GM12878 (cell line): ENCODE measurements around the gene CD52. TPM values are rescaled to one million over a fixed set of nuclear protein-coding genes. Genes with fewer than 3 reads are reported as not detected.

Source experiments
- polyA plus RNA-seq, 11 experiments: library from polyadenylated mRNA; depleted of rRNA in 4 of 11; unstranded in 6 of 11; stranded (reverse) in 5 of 11; fragments of >200 nt; fragmentation: Nextera tagmentation in 4 of 11; fragmentation: Illumina TruSeq in 1 of 11; extraction: Ambion mirVana in 4 of 11; extraction: Trizol in 1 of 11; gene quantifications; 1 replicate in 1 of 11; 2 replicates in 10 of 11; pipeline versions ENCODE4 v1.2.1 to v1.2.3, GENCODE V29; 2011 to 2016; ENCODE audit warnings: inconsistent platforms in 2 of 11, missing spikeins in 2 of 11, low read depth in 1 of 11
- total RNA-seq, 4 experiments: library from RNA; depleted of rRNA in 3 of 4; stranded (reverse); fragments of >200 nt in 3 of 4; fragmentation: Illumina TruSeq in 1 of 4; extraction: Trizol in 1 of 4; gene quantifications; 2 replicates each; pipeline versions ENCODE4 v1.2.1 to v1.2.3, GENCODE V29; 2013 to 2021
- TF ChIP-seq, protein P1 (sequence below): IDR thresholded peaks from 2 replicates; pipeline ENCODE4 v1.6.1; 2012; ENCODE audit warnings: low read depth, low read length, improper control_type of control experiment
- TF ChIP-seq, protein P2 (sequence below): IDR thresholded peaks from 2 replicates; pipeline ENCODE4 v1.6.1; 2012; ENCODE audit warnings: improper control_type of control experiment, low read depth, low read length; ENCODE audit not compliant: insufficient replicate concordance

CD52 gene
- total and polyA plus RNA-seq, 10 of the 15 experiments (the other 5 are each of a cell fraction or from before 2014, with no cell fraction given) = 237 to 2,736 (median 532) TPM

DNA sequence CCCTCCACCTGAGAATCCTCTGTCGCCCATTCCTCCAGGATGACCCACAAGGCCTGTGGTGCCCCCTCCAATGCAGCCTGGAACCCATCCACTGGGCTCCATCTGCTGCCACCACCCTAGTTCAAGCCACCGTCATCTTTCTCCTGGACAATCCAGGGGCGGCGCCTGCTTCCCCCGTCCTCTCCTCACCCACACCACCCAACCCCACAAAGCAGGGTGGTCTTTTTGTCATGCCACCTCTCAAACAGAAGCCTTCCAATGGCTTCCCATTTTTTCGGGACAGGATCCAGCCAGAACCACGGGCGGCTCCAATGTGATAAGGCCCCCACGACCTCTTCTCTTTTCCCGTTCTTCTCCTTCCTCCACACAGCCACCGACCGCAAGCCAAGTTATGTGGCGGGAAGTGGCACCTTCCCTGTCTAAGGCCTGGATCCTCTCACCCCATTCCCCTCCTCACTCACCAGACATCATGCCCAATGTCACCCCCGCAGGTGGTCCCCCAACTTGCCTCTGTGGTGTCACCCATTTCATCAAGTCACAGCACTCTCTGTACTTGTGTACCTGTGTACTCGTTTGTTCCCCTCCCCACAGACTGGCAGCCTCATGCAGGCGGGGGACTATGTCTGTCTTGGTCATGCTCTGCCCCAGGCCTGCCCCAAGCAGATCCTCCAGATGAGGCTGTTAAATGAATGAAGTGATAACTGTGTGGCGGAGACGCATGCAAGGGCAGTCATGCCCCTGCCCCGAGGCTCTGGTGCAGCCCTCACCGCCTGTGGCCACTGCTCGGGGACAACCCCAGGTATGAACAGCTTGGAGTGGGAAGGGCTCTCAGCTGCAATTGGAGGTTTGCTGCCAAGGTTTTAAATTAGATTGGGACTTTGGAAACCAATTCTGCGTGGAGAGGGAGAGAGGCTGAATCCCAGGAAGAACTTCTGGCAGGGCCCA lies 22.3 kb upstream of the CD52 start (continued):
- TF ChIP-seq, protein P1, sequence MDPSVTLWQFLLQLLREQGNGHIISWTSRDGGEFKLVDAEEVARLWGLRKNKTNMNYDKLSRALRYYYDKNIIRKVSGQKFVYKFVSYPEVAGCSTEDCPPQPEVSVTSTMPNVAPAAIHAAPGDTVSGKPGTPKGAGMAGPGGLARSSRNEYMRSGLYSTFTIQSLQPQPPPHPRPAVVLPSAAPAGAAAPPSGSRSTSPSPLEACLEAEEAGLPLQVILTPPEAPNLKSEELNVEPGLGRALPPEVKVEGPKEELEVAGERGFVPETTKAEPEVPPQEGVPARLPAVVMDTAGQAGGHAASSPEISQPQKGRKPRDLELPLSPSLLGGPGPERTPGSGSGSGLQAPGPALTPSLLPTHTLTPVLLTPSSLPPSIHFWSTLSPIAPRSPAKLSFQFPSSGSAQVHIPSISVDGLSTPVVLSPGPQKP = no peak
- TF ChIP-seq, protein P2, sequence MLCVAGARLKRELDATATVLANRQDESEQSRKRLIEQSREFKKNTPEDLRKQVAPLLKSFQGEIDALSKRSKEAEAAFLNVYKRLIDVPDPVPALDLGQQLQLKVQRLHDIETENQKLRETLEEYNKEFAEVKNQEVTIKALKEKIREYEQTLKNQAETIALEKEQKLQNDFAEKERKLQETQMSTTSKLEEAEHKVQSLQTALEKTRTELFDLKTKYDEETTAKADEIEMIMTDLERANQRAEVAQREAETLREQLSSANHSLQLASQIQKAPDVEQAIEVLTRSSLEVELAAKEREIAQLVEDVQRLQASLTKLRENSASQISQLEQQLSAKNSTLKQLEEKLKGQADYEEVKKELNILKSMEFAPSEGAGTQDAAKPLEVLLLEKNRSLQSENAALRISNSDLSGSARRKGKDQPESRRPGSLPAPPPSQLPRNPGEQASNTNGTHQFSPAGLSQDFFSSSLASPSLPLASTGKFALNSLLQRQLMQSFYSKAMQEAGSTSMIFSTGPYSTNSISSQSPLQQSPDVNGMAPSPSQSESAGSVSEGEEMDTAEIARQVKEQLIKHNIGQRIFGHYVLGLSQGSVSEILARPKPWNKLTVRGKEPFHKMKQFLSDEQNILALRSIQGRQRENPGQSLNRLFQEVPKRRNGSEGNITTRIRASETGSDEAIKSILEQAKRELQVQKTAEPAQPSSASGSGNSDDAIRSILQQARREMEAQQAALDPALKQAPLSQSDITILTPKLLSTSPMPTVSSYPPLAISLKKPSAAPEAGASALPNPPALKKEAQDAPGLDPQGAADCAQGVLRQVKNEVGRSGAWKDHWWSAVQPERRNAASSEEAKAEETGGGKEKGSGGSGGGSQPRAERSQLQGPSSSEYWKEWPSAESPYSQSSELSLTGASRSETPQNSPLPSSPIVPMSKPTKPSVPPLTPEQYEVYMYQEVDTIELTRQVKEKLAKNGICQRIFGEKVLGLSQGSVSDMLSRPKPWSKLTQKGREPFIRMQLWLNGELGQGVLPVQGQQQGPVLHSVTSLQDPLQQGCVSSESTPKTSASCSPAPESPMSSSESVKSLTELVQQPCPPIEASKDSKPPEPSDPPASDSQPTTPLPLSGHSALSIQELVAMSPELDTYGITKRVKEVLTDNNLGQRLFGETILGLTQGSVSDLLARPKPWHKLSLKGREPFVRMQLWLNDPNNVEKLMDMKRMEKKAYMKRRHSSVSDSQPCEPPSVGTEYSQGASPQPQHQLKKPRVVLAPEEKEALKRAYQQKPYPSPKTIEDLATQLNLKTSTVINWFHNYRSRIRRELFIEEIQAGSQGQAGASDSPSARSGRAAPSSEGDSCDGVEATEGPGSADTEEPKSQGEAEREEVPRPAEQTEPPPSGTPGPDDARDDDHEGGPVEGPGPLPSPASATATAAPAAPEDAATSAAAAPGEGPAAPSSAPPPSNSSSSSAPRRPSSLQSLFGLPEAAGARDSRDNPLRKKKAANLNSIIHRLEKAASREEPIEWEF = no peak
